Stomach (tissue), 4 donors: ENCODE data around the gene IPO13.

ENCODE experiments used
- EP300 ChIP-seq: sonication (generic); formaldehyde crosslinking; IDR thresholded peaks from one replicate; pipeline ENCODE4 v1.6.1; 2017; ENCODE audit warnings: antibody characterized with exemption
- POLR2A ChIP-seq, 4 donors: fragments of 450-650 bp; IDR thresholded peaks; one replicate each; pipeline ENCODE4 v1.6.1; 2016; ENCODE audit warnings: antibody characterized with exemption in 4 of 4, control low read depth in 2 of 4, mild to moderate bottlenecking in 1 of 4, moderate library complexity in 1 of 4

DNA sequence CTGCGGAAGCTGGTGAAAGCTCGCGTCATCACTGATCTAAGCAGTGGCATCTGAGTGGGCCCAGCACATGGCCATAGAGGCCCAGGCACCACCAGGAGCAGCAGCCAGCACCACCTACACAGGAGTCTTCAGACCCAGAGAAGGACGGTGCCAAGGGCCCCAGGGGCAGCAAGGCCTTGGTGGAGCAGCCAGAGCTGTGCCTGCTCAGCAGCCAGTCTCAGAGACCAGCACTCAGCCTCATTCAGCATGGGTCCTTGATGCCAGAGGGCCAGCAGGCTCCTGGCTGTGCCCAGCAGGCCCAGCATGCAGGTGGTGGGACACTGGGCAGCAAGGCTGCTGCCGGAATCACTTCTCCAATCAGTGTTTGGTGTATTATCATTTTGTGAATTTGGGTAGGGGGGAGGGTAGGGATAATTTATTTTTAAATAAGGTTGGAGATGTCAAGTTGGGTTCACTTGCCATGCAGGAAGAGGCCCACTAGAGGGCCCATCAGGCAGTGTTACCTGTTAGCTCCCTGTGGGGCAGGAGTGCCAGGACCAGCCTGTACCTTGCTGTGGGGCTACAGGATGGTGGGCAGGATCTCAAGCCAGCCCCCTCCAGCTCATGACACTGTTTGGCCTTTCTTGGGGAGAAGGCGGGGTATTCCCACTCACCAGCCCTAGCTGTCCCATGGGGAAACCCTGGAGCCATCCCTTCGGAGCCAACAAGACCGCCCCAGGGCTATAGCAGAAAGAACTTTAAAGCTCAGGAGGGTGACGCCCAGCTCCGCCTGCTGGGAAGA is 16.4 kb upstream of the IPO13 start:
- TF ChIP-seq POLR2A (IDR thresholded peaks at IDR 0.05) = no peak
- no peak for TF ChIP-seq EP300
